H1 (cell line): ENCODE results near the gene TPP1. TPM values are rescaled to one million over a fixed set of nuclear protein-coding genes. Genes with fewer than 3 reads are reported as not detected.

ENCODE experiments used
- CTCF ChIA-PET: fragments of 300-600 bp; sonication (Branson Sonifier 250); formaldehyde crosslinking; loops from one replicate; lab custom pipeline; 2021; ENCODE audit not compliant: partially characterized antibody; lab: Charles Lee
- POLR2A ChIA-PET: fragments of 300-600 bp; sonication (Branson Sonifier 250); formaldehyde crosslinking; loops from one replicate; lab custom pipeline; 2021; ENCODE audit warnings: inconsistent platforms; ENCODE audit not compliant: partially characterized antibody; lab: Charles Lee
- DNase-seq, 2 experiments: peaks; one replicate each; pipeline versions ENCODE4 v3.0.0 to v3.0.0-alpha.2; 2010 to 2022; ENCODE audit warnings: low spot score in 2 of 2, low read depth in 1 of 2, mixed read lengths in 1 of 2
- FAIRE-seq: peaks from 2 replicates; lab custom pipeline; 2011; peaks lifted over from hg19 to GRCh38; lab: Jason Lieb, UNC
- H2AFZ ChIP-seq: 2 replicates; pipeline ENCODE4 v1.8.1; 2012; ENCODE audit warnings: low read length, inconsistent platforms
- H2AK5ac ChIP-seq: 2 replicates; pipeline ENCODE4 v1.6.1; 2013; ENCODE audit warnings: low read depth, low read length
- H2BK120ac ChIP-seq: replicated peaks from 2 replicates; pipeline ENCODE3; 2013; ENCODE audit warnings: low read depth, low read length, inconsistent platforms
- H2BK12ac ChIP-seq: 2 replicates; pipeline ENCODE4 v1.6.1; 2013; ENCODE audit warnings: low read depth, low read length
- H2BK15ac ChIP-seq: 2 replicates; pipeline ENCODE4 v1.6.1; 2013; ENCODE audit warnings: low read length
- H2BK20ac ChIP-seq: 2 replicates; pipeline ENCODE4 v1.6.1; 2013; ENCODE audit warnings: low read length
- H2BK5ac ChIP-seq: 2 replicates; pipeline ENCODE4 v1.6.1; 2013; ENCODE audit warnings: low read depth, low read length
- H3K14ac ChIP-seq: 2 replicates; pipeline ENCODE4 v1.6.1; 2013; ENCODE audit warnings: inconsistent platforms; ENCODE audit not compliant: insufficient read length
- H3K18ac ChIP-seq: 2 replicates; pipeline ENCODE4 v1.6.1; 2013; ENCODE audit warnings: low read length; ENCODE audit errors: extremely low read depth
- H3K23ac ChIP-seq: 2 replicates; pipeline ENCODE4 v1.6.1; 2013; ENCODE audit warnings: inconsistent platforms; ENCODE audit not compliant: insufficient read length
- H3K23me2 ChIP-seq: 2 replicates; pipeline ENCODE4 v1.6.1; 2013; ENCODE audit warnings: low read depth, low read length
- H3K27ac ChIP-seq: 2 replicates; pipeline ENCODE4 v1.6.1; 2011; ENCODE audit warnings: low read depth, low read length, inconsistent platforms
- H3K27me3 ChIP-seq, 4 experiments: replicated peaks in 1 of 4; 1 replicate in 1 of 4; 2 replicates in 3 of 4; pipeline versions ENCODE4 v1.6.1 to v1.8.1; 2011 to 2013; ENCODE audit warnings: low read length in 3 of 4, mild to moderate bottlenecking in 3 of 4, inconsistent platforms in 2 of 4, mixed read lengths in 2 of 4, moderate library complexity in 1 of 4; ENCODE audit not compliant: control insufficient read depth in 3 of 4, insufficient read depth in 3 of 4; ENCODE audit errors: extremely low read depth in 1 of 4
- H3K36me3 ChIP-seq, 4 experiments: 2 replicates each; pipeline versions ENCODE4 v1.6.1 to v1.8.1; 2011 to 2013; ENCODE audit warnings: mild to moderate bottlenecking in 4 of 4, low read length in 3 of 4, moderate library complexity in 2 of 4, control low read depth in 1 of 4, inconsistent platforms in 1 of 4; ENCODE audit not compliant: insufficient read depth in 4 of 4, control insufficient read depth in 2 of 4
- H3K4ac ChIP-seq: replicated peaks from 2 replicates; pipeline ENCODE3; 2013; ENCODE audit warnings: low read length, low read depth, mixed read lengths, inconsistent platforms; ENCODE audit not compliant: insufficient read length
- H3K4me1 ChIP-seq, 4 experiments: replicated peaks in 1 of 4; 1 replicate in 1 of 4; 2 replicates in 3 of 4; pipeline versions ENCODE4 v1.6.1 to v1.8.1; 2011 to 2013; ENCODE audit warnings: low read length in 3 of 4, inconsistent platforms in 2 of 4, mixed read lengths in 1 of 4; ENCODE audit not compliant: insufficient read depth in 4 of 4, control insufficient read depth in 3 of 4
- H3K4me2 ChIP-seq, 2 experiments: 2 replicates each; pipeline versions ENCODE4 v1.6.1 to v1.8.1; 2011 to 2013; ENCODE audit warnings: low read depth in 2 of 2, low read length in 2 of 2, control low read depth in 1 of 2, inconsistent platforms in 1 of 2, mild to moderate bottlenecking in 1 of 2; ENCODE audit not compliant: insufficient read depth in 1 of 2
- H3K4me3 ChIP-seq, 4 experiments: fragments of 200-600, 300-600 bp in 1 of 4; sonication (generic), shearing (Covaris generic), sonication (Bioruptor Twin) in 1 of 4; 2 replicates each; pipeline versions ENCODE4 v1.5.1 to v1.8.1; 2011 to 2016; ENCODE audit warnings: low read length in 4 of 4, low read depth in 3 of 4, control low read depth in 2 of 4, inconsistent platforms in 2 of 4, mild to moderate bottlenecking in 2 of 4, mixed read lengths in 1 of 4, moderate library complexity in 1 of 4; ENCODE audit not compliant: insufficient read depth in 2 of 4; ENCODE audit errors: extremely low read depth in 1 of 4
- H3K56ac ChIP-seq: replicated peaks from 2 replicates; pipeline ENCODE3; 2013; ENCODE audit warnings: low read depth, mild to moderate bottlenecking, mixed read lengths, low read length, inconsistent platforms; ENCODE audit not compliant: insufficient read length
- H3K79me1 ChIP-seq: 2 replicates; pipeline ENCODE4 v1.6.1; 2013; ENCODE audit warnings: low read depth, low read length, control low read depth
- H3K79me2 ChIP-seq, 2 experiments: 2 replicates each; pipeline versions ENCODE4 v1.6.1 to v1.8.1; 2012 to 2013; ENCODE audit warnings: low read length in 2 of 2, mild to moderate bottlenecking in 2 of 2, inconsistent platforms in 1 of 2; ENCODE audit not compliant: insufficient read depth in 2 of 2, control insufficient read depth in 1 of 2
- H3K9ac ChIP-seq, 4 experiments: replicated peaks in 1 of 4; 1 replicate in 1 of 4; 2 replicates in 3 of 4; pipeline versions ENCODE4 v1.6.1 to v1.8.1; 2011 to 2013; ENCODE audit warnings: low read depth in 3 of 4, low read length in 3 of 4, control low read depth in 2 of 4, mild to moderate bottlenecking in 2 of 4, moderate library complexity in 2 of 4, inconsistent platforms in 1 of 4; ENCODE audit errors: extremely low read depth in 1 of 4
- H3K9me3 ChIP-seq, 2 experiments: 2 replicates each; pipeline versions ENCODE4 v1.6.1 to v1.8.1; 2012 to 2013; ENCODE audit warnings: mild to moderate bottlenecking in 2 of 2, moderate library complexity in 2 of 2, control low read depth in 1 of 2, inconsistent platforms in 1 of 2, low read depth in 1 of 2, low read length in 1 of 2, mixed read lengths in 1 of 2; ENCODE audit not compliant: insufficient read depth in 2 of 2
- H4K20me1 ChIP-seq, 2 experiments: replicated peaks in 1 of 2; 2 replicates each; pipeline versions ENCODE3 to v1.8.1; 2011 to 2013; ENCODE audit warnings: inconsistent platforms in 2 of 2, low read length in 2 of 2, mild to moderate bottlenecking in 1 of 2; ENCODE audit not compliant: insufficient read depth in 2 of 2, control insufficient read depth in 1 of 2
- H4K5ac ChIP-seq: 2 replicates; pipeline ENCODE4 v1.6.1; 2013; ENCODE audit warnings: low read length, low read depth, mixed read lengths, inconsistent platforms; ENCODE audit not compliant: insufficient read length
- H4K8ac ChIP-seq: 2 replicates; pipeline ENCODE4 v1.8.0; 2013; ENCODE audit warnings: mild to moderate bottlenecking, moderate library complexity, low read length, inconsistent platforms; ENCODE audit not compliant: insufficient read depth; ENCODE audit errors: extremely low read depth
- H4K91ac ChIP-seq: replicated peaks from 2 replicates; pipeline ENCODE3; 2013; ENCODE audit warnings: low read length, mixed read lengths, inconsistent platforms; ENCODE audit not compliant: insufficient read length
- ASH2L ChIP-seq: fragments of 200-600, 300-600 bp; sonication (generic); IDR thresholded peaks from one replicate; pipeline ENCODE4 v1.7.1; 2017; ENCODE audit warnings: low read length
- POLR2AphosphoS5 ChIP-seq: IDR thresholded peaks from 2 replicates; pipeline ENCODE4 v1.6.1; 2011; ENCODE audit warnings: low read depth, low read length
- SIN3A ChIP-seq, 2 experiments: IDR thresholded peaks in 1 of 2; conservative IDR thresholded peaks in 1 of 2; 2 replicates each; pipeline ENCODE4 v1.6.1; 2011 to 2012; ENCODE audit warnings: low read length in 2 of 2, improper control_type of control experiment in 1 of 2, low read depth in 1 of 2, mild to moderate bottlenecking in 1 of 2
- SP2 ChIP-seq: IDR thresholded peaks from 2 replicates; pipeline ENCODE4 v1.6.1; 2012; ENCODE audit warnings: mild to moderate bottlenecking, low read length, inconsistent platforms
- YY1 ChIP-seq: IDR thresholded peaks from 2 replicates; pipeline ENCODE4 v1.6.1; 2011; ENCODE audit warnings: low read depth, mild to moderate bottlenecking, low read length
- WGBS, 2 experiments: shearing (Covaris generic) in 1 of 2; methylation state at CpG; one replicate each; pipeline versions ENCODE4 v1.1.6 to v1.1.7; 2013 to 2015; ENCODE audit warnings: low lambda C conversion rate in 2 of 2, mixed read lengths in 2 of 2, inconsistent platforms in 1 of 2, low coverage in 1 of 2, missing lambda C conversion rate in 1 of 2; ENCODE audit not compliant: insufficient replicate concordance in 2 of 2, insufficient coverage in 1 of 2, insufficient read length in 1 of 2; ENCODE audit errors: extremely low coverage in 1 of 2, missing lambda C conversion rate in 1 of 2; 5-methylcytosine and 5-hydroxymethylcytosine counted together
- polyA plus RNA-seq, 7 experiments: library from polyadenylated mRNA; depleted of rRNA in 3 of 7; stranded (reverse) in 5 of 7; unstranded in 2 of 7; fragments of >200 nt in 5 of 7; fragments of 200-250 nt in 2 of 7; gene quantifications; 1 replicate in 5 of 7; 2 replicates in 1 of 7; 4 replicates in 1 of 7; pipeline versions ENCODE4 v1.2.1 to v1.2.3, GENCODE V29; 2011 to 2013; ENCODE audit warnings: missing spikeins in 2 of 7, mixed read lengths in 2 of 7
- total RNA-seq: library from RNA; stranded (reverse); fragmentation: NEBNext Ultra II Directional; extraction: Animal tissue kit (Norgen Biotek cat#: 25700); gene quantifications from 2 replicates; pipeline ENCODE4 v1.2.1, GENCODE V29; 2021

The TPP1 gene
- total and polyA plus RNA-seq, 2 of the 8 experiments (the other 6 are each of a cell fraction or from before 2014, with no cell fraction given): 36.1 to 77.5 TPM

DNA sequence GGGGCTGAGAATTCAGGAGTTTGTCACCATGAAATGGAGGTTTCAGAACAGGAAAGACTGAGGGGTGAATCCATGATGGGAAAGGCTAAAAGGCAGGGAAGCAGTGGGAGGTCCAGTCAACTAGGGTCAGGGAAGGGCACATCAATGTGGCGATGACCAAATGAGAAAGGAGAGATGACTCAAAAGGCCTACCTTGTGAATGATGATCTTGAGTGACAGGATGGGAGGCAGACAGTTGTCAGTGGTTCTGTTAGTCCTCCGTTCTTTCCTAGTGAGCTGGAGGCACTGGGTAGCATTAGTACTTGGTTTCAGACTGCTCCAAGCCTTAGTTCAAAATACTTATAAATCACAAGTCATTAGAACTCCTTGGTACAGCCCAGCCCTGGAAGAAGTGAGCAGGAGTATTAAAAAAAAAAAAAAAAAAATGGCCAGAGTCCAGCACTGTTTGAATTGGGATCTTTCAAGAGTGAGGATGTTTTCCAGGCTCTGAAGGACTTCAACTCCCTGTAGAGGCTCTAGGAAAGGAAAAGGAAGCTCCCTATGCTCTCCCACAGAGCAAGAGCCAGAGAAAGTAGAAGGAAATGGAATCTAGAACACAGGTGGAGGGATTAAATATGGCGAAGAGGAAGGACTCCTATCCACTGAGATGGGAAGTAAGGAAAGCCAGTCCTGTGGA is 44.7 kb upstream of the TPP1 start:
- Histone ChIP-seq H3K27me3 (peaks cover 0 to 3% (median 0%) of the 10 kb centered on the region in 4 experiments; a peak in 1 of 7 replicates), H2AFZ (no peak overlapping the region), H3K14ac (no peak overlapping the region), H2BK120ac (no peak overlapping the region), H4K8ac (no peak overlapping the region), H3K4me2 (no peak overlapping the region), H3K23ac (no peak overlapping the region), H3K36me3 (no peaks in the 10 kb centered on the region), H3K27ac (no peak overlapping the region), H4K91ac (no peak overlapping the region), H4K5ac (no peak overlapping the region), H3K18ac (no peak overlapping the region), H3K9me3 (no peaks in the 10 kb centered on the region), H2AK5ac (no peak overlapping the region), H3K56ac (no peak overlapping the region), H3K79me2 (no peaks in the 10 kb centered on the region), H3K79me1 (no peaks in the 10 kb centered on the region), H4K20me1 (no peaks in the 10 kb centered on the region), H3K4ac (no peak overlapping the region), H2BK15ac (no peak overlapping the region), H3K9ac (no peak overlapping the region), H3K4me1 (no peaks in the 10 kb centered on the region), H3K23me2 (no peaks in the 10 kb centered on the region; the same call in 1 of the 2 replicates), H3K4me3 (no peak overlapping the region), H2BK5ac (no peak overlapping the region), H2BK12ac (no peak overlapping the region), H2BK20ac (no peak overlapping the region)
- FAIRE-seq (no peak), DNase-seq (no peak)
- 93% methylated on average over 2 of the region's 3 CpGs; no CpG with 5 or more reads in 1 of the 2 experiments for WGBS, 2 experiments
- ChIA-PET CTCF (interaction anchor here (1.9 kb wide), 1 partner anchor 133 kb away, joined by 6 read pairs; no protein-coding TSS in a partner anchor), POLR2A (interaction anchor here (0.7 kb wide), 1 partner anchor 9 kb away, joined by 3 read pairs; the partner anchor contains the start of gene DCHS1)
- TF ChIP-seq POLR2AphosphoS5: no peak
- no peak for TF ChIP-seq SIN3A (conservative IDR thresholded peaks at IDR 0.05 in 1 of 2, IDR thresholded peaks at IDR 0.05 in 1 of 2; ENCODE audit: low read depth in 1 of 2, low read length in 2 of 2)
- TF ChIP-seq ASH2L: no peak
- TF ChIP-seq SP2: no peak
- no peak for TF ChIP-seq YY1
